Natural killer cell (primary cell): ENCODE measurements around the gene SENP1. TPM values are rescaled to one million over a fixed set of nuclear protein-coding genes. Genes with fewer than 3 reads are reported as not detected.

Experiments used
- ATAC-seq, 3 donors: fragments of 150-1000 bp in 2 of 3; fragments of 200-7000 bp in 1 of 3; cut with Tn5 transposase; 1 replicate in 1 of 3; 2 replicates in 2 of 3; pipeline ENCODE4 v1.10.0; 2021; ENCODE audit warnings: mild to moderate bottlenecking in 2 of 3, moderate library complexity in 2 of 3
- DNase-seq, 2 donors: peaks; one replicate each; pipeline versions ENCODE4 v3.0.0 to v3.0.0-alpha.2; 2013 to 2021; ENCODE audit warnings: mixed read lengths in 1 of 2
- H3K27ac ChIP-seq: one replicate; pipeline ENCODE4 v1.5.1; 2013; ENCODE audit warnings: mild to moderate bottlenecking, low read length
- H3K27me3 ChIP-seq: one replicate; pipeline ENCODE4 v1.6.1; 2013; ENCODE audit warnings: low read length; ENCODE audit not compliant: control insufficient read depth, insufficient read depth
- H3K36me3 ChIP-seq: one replicate; pipeline ENCODE4 v1.6.1; 2013; ENCODE audit warnings: low read length; ENCODE audit not compliant: control insufficient read depth, insufficient read depth
- H3K4me1 ChIP-seq: one replicate; pipeline ENCODE4 v1.6.1; 2013; ENCODE audit warnings: low read length; ENCODE audit not compliant: control insufficient read depth, insufficient read depth
- H3K4me3 ChIP-seq: one replicate; pipeline ENCODE4 v1.5.1; 2013; ENCODE audit warnings: low read length
- H3K9me3 ChIP-seq: one replicate; pipeline ENCODE4 v1.6.1; 2013; ENCODE audit warnings: low read length; ENCODE audit not compliant: control insufficient read depth, insufficient read depth
- H3K27ac Mint-ChIP-seq, 2 donors: one replicate each; pipeline ENCODE4 v1.8.0; 2022; ENCODE audit warnings: mild to moderate bottlenecking in 2 of 2, mixed read lengths in 2 of 2, moderate library complexity in 1 of 2
- H3K27me3 Mint-ChIP-seq, 2 donors: one replicate each; pipeline ENCODE4 v1.8.0; 2022; ENCODE audit warnings: low read depth in 2 of 2, mixed read lengths in 2 of 2
- H3K36me3 Mint-ChIP-seq: one replicate; pipeline ENCODE4 v1.8.0; 2022; ENCODE audit warnings: mixed read lengths
- H3K4me1 Mint-ChIP-seq, 2 donors: one replicate each; pipeline ENCODE4 v1.8.0; 2022; ENCODE audit warnings: mixed read lengths in 2 of 2
- H3K4me3 Mint-ChIP-seq: one replicate; pipeline ENCODE4 v1.8.0; 2022; ENCODE audit warnings: mild to moderate bottlenecking, moderate library complexity, mixed read lengths
- H3K9me3 Mint-ChIP-seq, 2 donors: one replicate each; pipeline ENCODE4 v1.8.0; 2022; ENCODE audit warnings: mixed read lengths in 2 of 2
- WGBS: methylation state at CpG from one replicate; pipeline ENCODE4 v1.1.7; 2013; ENCODE audit warnings: missing lambda C conversion rate; ENCODE audit not compliant: insufficient coverage; 5-methylcytosine and 5-hydroxymethylcytosine counted together
- intact Hi-C: fragments of 100-400 bp; cut with micrococcal nuclease; formaldehyde crosslinking; loops from one replicate; pipeline ENCODE4 v1.14.2; 2022
- total RNA-seq, 4 donors: library from RNA; stranded (reverse); fragments of 120-200 nt in 1 of 4; gene quantifications; one replicate each; pipeline versions ENCODE4 v1.2.3 to v1.2.4, GENCODE V29; 2013 to 2022
- TF ChIP-seq, protein P1 (sequence below): fragments of 200-600 bp; IDR thresholded peaks from one replicate; pipeline ENCODE4 v1.8.0; 2022; ENCODE audit warnings: antibody characterized with exemption

The SENP1 gene
- total RNA-seq, 3 donors from 2014 or later (not counting 1 experiment from before 2014, with no cell fraction given): 35.6 to 39.6 (median 36.8) TPM

DNA sequence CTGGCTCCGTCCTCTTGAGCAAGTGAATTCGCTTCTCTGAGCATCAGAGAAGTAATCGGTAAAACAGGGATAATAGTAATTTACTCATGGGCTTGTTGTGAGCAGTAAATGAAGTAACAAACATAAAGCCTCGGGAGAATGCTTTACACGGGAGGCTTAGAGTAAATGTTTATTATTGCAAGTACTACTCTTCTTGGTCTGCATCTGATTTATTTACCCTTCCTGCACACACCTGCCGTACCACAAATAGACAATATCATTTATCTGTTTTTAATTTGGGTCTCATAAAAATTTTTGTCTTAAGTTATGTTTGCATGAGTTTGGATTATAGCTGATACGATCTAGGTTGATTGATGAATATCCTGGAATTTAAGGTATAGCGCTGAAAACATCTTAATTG lies 93.8 kb downstream of the SENP1 start:
- H3K27me3 Mint-ChIP-seq: peaks cover 28 to 56% of the 10 kb centered on the region in 2 donors

GRCh38 chr12:48010366-48010970 lies 95.4 kb downstream of the SENP1 start:
- Mint-ChIP-seq H3K4me3 (no peak overlapping the region), H3K4me1 (no peaks in the 10 kb centered on the region), H3K27ac (no peak overlapping the region), H3K9me3 (no peaks in the 10 kb centered on the region), H3K36me3 (no peaks in the 10 kb centered on the region), H3K27me3 (peaks cover 39 to 70% of the 10 kb centered on the region in 2 donors)
- no peak overlapping the region for H3K27ac ChIP-seq
- peaks cover 10% of the 10 kb centered on the region for H3K27me3 ChIP-seq
- no peaks in the 10 kb centered on the region for H3K9me3 ChIP-seq
- no peaks in the 10 kb centered on the region for H3K36me3 ChIP-seq
- H3K4me1 ChIP-seq: no peaks in the 10 kb centered on the region
- DNase-seq: no peak
- ATAC-seq: no peak
- H3K4me3 ChIP-seq: no peak overlapping the region
- intact Hi-C loops: no loop called here
- TF ChIP-seq, protein P1, sequence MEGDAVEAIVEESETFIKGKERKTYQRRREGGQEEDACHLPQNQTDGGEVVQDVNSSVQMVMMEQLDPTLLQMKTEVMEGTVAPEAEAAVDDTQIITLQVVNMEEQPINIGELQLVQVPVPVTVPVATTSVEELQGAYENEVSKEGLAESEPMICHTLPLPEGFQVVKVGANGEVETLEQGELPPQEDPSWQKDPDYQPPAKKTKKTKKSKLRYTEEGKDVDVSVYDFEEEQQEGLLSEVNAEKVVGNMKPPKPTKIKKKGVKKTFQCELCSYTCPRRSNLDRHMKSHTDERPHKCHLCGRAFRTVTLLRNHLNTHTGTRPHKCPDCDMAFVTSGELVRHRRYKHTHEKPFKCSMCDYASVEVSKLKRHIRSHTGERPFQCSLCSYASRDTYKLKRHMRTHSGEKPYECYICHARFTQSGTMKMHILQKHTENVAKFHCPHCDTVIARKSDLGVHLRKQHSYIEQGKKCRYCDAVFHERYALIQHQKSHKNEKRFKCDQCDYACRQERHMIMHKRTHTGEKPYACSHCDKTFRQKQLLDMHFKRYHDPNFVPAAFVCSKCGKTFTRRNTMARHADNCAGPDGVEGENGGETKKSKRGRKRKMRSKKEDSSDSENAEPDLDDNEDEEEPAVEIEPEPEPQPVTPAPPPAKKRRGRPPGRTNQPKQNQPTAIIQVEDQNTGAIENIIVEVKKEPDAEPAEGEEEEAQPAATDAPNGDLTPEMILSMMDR: no peak
- WGBS: 83% methylated on average over 7 of the region's 7 CpGs

More for the DNA sequence above, 93.8 kb downstream of the SENP1 start:
- TF ChIP-seq, protein P1: no peak
- Mint-ChIP-seq H3K4me3 (no peak overlapping the region), H3K9me3 (no peaks in the 10 kb centered on the region), H3K4me1 (no peaks in the 10 kb centered on the region), H3K36me3 (no peaks in the 10 kb centered on the region), H3K27ac (no peak overlapping the region)
- H3K4me3 ChIP-seq: no peak overlapping the region
- intact Hi-C loops: no loop called here
- ATAC-seq (no peak), DNase-seq (no peak)
- no peak overlapping the region for H3K27ac ChIP-seq
- 88% methylated on average over 6 of the region's 8 CpGs for WGBS
- H3K27me3 ChIP-seq: peaks cover 3% of the 10 kb centered on the region
- H3K4me1 ChIP-seq: no peaks in the 10 kb centered on the region
- H3K9me3 ChIP-seq: no peaks in the 10 kb centered on the region
- H3K36me3 ChIP-seq: no peaks in the 10 kb centered on the region

DNA sequence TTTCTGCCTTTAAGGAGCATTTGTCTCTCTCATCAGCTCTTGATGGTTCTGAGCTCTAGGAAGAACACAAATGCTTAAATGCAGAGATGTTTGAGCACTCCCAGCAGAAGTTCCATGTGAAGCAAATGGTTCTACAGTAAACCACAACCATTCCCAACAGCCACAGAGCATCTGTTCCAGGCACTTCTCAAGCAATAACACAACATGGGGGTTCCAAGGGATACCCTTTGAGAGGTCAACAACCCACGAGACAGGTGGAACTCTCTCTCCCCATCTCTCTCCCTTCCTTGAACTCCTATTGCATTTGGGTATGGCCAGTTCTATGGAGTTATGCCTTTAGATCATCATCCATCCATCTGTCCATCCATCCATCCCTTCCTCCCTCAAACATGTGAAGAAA lies 96.4 kb downstream of the SENP1 start:
- intact Hi-C loops: no loop called here
- peaks cover 43 to 65% of the 10 kb centered on the region in 2 donors for H3K27me3 Mint-ChIP-seq
- no peaks in the 10 kb centered on the region for H3K36me3 Mint-ChIP-seq
- H3K4me3 Mint-ChIP-seq: no peak overlapping the region
- Histone ChIP-seq H3K27ac (no peak overlapping the region), H3K27me3 (peaks cover 19% of the 10 kb centered on the region), H3K4me1 (peaks cover 8% of the 10 kb centered on the region), H3K9me3 (no peaks in the 10 kb centered on the region), H3K4me3 (no peak overlapping the region), H3K36me3 (no peaks in the 10 kb centered on the region)
- DNase-seq (no peak), ATAC-seq (no peak)
- no peaks in the 10 kb centered on the region for H3K4me1 Mint-ChIP-seq
- no peak overlapping the region for H3K27ac Mint-ChIP-seq
- TF ChIP-seq, protein P1: no peak
- WGBS: 57% methylated on average over 1 of the region's 1 CpG
- H3K9me3 Mint-ChIP-seq: no peaks in the 10 kb centered on the region

DNA sequence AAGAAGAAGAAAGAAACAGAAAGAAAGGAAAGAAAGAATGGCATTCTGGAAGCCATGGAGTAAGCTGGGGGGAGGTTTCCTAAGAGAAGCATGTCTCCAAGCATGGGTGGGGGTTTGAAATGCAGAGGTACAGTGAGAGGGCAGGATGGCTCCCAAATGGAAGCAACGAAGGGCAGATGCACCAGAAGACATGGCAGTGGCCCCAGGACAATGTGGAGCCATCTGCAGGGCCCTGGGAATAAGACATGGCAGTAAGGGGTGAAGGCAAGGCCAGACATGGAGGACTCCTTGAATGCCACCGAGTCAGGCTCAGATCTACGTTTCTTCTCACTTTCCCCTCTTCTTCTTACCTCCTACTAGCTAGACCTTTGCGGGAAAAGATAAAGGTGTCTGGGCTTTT lies 96.9 kb downstream of the SENP1 start:
- intact Hi-C loops: no loop called here
- Histone ChIP-seq H3K4me1 (peaks cover 13% of the 10 kb centered on the region), H3K9me3 (no peaks in the 10 kb centered on the region), H3K27ac (no peak overlapping the region), H3K36me3 (no peaks in the 10 kb centered on the region), H3K4me3 (no peak overlapping the region), H3K27me3 (peaks cover 23% of the 10 kb centered on the region)
- Mint-ChIP-seq H3K9me3 (no peaks in the 10 kb centered on the region), H3K27me3 (peaks cover 44 to 66% of the 10 kb centered on the region in 2 donors), H3K4me3 (no peak overlapping the region), H3K36me3 (no peaks in the 10 kb centered on the region), H3K27ac (no peak overlapping the region), H3K4me1 (peaks cover under 1 to 1% of the 10 kb centered on the region in 2 donors)
- ATAC-seq (no peak), DNase-seq (no peak)
- TF ChIP-seq, protein P1: no peak
- 94% methylated on average over 4 of the region's 4 CpGs for WGBS
